AML-193 (cell line): Measurements from ENCODE around the gene STUM.
"Not testable (repeated sequence)": the region's sequence is repeated elsewhere in the genome, so short reads cannot be mapped to it uniquely, and the experiment has no call there.

ENCODE experiments used
- DNase-seq, 2 experiments: peaks; one replicate each; lab custom pipeline; 2025; lab: John Stamatoyannopoulos, UW

STUM gene

DNA sequence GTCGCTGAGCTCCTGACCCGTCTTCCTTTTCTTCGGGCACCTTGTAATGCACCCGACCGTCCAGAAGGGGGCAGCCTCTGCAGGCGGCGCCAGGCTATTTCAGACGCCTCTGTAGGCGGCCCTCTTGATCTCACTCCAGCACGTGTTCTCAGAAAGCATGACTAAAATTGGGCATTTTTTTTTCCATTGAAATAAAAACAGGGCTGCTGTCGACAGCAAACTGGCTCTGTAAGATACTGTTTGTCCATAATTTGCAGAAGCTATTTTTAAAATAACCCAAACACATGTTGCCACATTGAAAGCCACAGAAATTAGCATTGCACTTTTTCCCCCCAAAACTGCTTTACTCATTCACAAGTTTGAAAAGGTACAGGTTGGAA is 78.0 kb downstream of the STUM start:
- DNase-seq: peak; percentile 62 to 71

DNA sequence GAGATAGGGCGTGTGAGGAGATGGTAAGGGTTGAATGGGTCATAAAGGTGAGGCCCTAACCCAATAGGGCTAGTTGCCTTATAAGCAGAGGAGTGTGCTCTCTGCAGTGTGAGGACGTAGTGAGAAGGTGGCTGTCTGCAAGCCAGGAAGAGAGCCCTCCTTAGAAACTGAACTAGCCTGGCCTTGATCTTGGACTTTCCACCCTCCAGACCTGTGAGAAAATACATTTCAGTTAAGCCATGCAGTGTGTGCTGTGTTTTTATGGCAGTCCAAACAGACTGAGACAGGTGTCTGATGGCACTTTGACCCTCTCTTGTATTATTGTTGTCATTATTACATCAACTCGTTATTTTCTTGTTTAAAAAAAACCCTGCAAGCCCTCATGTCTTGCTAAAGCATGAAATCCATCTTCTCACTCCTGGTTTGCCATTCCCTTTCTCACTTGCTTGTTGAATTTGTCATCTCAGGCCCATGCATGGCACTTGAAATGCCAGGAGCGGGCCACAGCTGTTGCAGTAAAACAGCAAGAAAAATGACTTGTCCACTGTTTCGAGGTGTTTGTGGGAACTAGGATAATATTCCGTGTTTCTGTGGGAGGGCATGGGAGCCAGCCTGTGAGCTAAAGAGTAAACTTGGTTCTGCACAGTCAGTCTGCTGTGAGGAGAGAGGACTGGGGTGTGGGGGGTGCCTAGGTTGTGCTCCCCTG is 78.6 kb downstream of the STUM start:
- no peak for DNase-seq

DNA sequence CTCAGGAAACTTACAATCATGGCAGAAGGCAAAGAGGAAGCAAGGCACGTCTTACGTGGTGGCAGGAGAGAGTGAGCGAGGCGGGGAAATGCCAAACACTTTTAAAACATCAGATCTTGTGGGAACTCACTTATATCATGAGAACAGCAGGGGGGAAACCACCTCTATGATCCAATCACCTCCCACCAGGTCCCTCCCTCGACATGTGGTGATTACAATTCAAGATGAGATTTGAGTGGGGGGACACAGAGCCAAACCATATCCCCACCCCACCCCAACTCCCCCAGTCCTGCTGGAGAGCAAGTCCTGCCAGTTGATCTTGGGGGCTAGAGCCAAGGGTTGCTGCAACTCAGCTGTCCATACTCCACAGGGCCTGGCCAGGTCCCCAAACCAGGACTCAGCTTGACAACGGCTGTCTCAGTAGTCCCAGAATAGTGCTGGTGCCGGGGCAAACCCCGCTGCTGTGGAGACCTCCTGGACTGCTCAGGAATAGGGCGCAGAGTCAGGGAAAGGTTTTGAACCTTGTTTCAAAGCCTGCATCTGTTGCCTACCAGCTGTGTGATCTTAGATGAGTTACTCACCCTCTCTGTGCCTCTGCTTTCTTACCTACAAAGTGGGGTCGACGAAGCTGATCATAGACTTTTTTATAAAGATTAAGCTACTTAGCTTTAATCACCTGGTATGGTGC is 79.5 kb downstream of the STUM start:
- DNase-seq: no peak

DNA sequence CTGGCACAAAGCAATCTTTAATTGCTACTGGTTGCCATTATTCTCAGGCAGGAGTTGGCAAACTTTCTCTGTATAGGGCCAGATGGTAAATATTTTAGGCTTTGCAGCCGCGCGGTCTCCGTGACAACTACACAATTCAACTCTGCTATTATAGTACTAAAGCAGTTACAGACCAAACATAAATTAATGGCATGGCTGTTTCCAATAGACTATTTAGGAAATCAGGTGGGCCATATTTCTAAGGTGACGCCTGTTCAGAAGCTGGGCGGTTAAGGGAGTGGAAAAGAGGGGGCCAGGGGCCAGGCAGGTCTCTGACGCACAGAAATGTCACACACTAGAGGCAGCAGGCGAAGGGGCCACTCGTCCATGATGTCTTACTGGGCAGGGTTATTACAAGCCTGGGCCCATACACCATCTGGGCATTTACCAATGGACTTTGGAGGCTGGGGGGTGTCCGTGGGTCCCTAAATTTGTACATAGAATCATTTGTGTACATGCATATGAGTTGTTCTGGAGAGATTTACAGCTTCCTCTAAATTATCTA is 80.1 kb downstream of the STUM start:
- no peak for DNase-seq

DNA sequence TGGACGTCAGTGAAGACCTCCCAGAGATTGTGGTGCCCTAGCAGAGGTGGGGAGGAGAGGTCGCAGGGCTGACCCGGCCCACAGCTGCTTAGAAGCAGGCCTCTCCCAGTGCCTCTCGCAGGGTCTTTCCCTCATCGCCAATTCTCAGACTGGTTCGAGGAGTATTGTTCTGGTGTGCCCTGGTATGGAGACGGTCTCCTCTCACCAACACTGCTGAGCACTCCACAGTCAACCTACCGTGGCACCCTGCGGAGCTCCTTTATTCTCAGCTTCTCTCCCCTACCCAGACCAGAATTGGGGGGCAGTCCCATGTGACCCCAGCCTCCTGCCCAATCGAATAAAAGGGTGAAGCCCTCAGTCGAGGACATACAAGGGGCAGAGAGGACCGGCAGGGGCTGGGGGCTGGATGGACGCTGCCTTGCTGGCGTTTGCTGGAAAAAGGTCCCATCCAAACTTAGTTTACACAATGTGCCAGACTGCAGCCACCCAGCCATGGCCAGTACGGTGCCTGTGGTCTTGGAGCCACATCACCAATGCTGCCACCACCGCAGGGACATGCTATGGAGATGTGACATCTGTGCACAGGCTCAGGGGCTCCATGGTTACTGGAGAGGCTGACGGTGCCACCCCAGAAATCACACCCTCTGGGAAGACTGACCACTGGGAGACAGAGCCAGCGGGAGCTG is 80.8 kb downstream of the STUM start:
- no peak for DNase-seq

DNA sequence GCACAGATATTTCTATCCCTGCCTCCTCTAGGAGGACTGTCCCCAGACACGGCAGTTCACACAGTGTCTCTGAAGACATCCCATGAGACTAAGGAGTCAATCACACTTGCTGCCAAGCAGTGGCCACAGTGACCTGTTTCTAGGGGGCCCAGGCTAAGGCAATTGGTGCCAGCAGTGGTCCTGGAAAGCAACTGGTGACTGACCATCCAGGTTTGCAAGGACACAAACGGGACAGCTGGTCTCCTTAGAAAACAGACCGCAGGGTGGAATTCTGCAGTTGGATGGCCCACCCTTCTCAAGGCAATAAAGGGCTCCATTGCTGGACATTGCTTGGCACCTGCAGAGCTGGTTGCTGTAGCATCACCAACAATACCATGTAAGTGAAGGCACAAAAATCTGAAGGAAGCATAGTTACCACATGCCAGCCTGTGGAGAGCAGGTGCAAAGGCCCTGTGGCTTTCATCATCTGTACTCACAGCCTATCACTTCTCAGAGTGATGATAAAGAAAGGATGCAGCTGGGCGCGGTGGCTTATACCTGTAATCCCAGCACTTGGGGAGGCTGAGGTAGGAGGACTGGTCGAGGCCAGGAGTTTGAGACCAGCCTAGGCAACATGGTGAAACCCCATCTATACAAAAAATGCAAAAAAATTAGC is 81.5 kb downstream of the STUM start:
- no peak for DNase-seq

DNA sequence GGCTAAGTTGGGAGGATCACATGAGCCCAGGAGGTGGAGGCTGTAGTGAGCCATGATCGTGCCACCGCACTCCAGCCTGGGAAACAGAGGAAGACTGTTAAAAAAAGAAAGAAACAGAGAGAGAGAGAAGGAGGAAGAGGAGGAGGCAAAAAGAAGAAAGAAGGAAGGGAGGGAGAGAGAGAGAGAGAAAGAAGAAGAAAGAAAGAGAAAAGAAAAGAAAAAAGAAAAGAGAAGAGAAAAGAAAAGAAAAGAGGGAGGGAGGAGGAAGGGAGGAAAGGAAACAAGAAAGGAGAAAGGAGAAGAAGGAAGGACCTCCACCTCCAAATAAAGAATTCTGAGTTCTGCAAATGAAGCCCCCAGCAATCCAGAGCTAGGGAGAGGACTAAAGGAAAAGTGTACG is 82.0 kb downstream of the STUM start:
- DNase-seq: no peak

DNA sequence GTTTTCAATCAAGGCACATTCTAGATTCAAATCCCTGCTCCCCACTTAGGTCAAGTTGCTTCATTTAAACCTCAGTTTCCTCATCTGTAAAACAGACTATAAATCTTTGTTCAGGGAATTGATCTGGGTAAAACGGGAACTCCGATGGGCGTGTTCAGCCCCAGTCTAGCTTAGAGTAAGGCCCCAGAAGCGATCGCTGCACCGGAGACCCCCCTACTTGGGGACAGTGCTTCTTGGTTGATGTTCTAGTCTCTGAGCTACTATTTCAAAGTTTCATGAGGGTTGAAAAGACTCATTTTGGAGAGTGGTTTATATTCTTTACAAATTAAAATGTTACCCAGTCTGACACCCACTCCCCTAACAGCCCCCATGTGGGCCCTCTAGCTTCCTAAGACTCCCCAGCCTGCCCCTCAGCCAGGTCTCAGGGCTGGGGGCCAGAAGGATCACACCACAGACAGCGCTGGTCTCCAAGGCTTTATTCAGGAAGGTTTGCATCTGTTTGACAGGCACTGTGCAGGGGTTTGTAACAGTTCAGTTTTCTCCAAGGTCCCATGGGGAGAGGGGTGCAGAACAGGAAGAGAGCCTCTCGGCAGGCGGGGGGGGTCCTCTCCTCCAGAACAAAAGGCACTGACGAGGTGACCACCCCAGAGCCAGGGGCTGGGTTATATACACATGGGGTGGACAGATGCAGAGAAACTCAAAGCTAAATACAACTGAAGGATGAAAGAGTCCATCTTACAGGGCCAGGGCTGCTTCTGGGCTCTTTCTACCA is 82.9 kb downstream of the STUM start:
- no peak for DNase-seq

DNA sequence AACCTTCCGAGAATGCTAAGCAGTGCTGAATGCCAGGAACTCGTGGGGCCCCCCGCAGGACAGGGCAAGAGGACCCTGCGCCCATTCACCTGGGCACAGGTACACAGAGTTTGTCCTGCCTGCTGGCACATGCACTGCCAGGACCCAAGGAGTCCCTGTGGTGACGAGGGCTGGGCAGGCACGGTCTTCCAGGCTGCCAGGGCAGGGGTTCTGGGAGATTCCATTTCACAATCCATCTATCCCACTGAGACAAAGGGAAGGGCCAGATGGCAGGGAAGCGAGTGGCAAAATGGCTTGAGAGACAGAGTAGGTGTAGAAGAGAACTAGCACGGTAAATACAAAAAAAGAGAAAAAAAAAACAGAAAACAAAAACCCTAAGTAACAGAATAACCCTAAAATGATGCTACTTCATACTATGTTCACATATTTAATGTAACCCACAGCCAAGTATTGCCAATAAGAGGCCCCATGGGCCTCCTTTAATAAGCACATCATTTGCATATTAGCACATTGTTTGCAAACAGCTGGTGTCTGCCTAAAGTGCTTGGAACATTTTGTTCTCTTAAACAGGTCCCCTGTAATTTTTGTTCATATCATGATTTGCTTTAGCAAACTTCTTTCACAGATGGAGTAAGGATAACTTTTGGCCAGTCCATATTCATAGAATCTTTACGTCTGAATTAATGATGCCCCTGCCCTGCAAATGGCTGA is 83.8 kb downstream of the STUM start:
- no peak for DNase-seq

DNA sequence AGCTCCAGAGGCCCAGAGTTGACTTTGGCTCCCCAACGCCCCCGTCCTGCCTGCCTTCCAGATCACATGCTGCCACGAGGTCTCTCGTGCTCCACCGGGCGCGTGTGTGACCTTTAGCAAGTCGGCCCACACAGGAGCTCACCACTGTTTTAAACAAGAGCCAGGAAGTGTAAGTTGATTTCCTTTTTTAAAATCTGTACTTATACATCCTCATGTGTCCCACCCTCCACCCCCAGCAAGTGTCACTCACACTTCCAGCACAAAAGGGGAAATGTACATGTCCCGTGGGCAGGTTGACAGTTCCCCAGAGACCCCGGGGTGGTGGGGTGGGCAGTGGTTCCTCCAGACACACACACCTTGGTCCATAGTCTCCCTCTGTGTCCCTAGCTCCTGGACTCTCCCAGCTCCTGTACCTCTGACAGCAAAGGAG is 84.4 kb downstream of the STUM start:
- DNase-seq: no peak

DNA sequence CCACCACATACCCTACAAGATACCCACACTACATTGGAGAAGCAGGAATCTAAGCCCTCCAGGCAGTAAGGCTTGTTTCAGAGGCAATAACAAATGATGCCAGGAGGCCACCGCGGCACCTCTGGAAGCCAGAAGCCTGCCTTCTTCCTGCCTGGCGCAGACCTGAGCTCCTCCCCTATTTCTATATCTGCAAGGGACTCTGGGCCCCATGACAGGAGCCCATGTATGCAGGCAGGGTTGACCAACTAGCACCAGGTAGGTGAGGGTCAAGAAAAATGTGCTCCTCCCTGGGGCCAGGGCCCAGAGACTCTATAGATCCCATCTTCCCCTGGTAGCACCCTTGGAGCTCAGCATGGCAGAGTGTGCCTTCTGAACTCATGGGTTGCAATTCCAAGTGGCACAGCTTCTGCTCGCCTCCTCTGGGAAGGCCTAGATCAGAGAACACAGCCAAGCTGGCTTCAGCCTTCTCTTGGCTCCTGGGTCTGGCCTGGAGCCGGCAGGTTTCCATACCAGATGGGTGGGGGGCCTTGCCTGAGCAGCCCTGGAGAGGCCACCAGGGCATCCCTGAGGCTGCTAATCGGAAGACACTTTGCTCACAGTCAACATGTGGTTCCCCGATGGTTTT is 85.1 kb downstream of the STUM start:
- no peak for DNase-seq

DNA sequence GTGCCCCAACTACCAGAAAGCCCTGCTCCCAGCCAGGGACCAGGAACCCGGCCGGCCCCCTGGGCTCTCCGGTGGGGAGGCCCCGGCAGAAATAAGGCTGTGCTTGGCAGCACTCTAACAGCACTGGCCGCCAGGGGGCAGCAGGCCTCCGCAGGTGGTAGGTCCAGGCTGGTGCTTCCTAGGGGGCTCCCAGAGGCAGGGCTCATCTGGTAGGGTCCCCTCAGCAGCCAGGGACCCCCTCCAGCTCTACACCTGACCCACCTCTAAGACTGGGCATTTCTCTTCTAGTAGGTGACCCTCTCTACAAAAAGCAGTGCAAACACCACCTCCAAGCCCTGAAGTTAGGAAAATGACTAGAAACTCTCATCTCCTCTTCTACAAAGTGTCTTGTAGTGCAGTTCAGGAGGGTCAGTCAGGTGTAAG is 85.6 kb downstream of the STUM start:
- DNase-seq: peak; percentile 26 to 32

DNA sequence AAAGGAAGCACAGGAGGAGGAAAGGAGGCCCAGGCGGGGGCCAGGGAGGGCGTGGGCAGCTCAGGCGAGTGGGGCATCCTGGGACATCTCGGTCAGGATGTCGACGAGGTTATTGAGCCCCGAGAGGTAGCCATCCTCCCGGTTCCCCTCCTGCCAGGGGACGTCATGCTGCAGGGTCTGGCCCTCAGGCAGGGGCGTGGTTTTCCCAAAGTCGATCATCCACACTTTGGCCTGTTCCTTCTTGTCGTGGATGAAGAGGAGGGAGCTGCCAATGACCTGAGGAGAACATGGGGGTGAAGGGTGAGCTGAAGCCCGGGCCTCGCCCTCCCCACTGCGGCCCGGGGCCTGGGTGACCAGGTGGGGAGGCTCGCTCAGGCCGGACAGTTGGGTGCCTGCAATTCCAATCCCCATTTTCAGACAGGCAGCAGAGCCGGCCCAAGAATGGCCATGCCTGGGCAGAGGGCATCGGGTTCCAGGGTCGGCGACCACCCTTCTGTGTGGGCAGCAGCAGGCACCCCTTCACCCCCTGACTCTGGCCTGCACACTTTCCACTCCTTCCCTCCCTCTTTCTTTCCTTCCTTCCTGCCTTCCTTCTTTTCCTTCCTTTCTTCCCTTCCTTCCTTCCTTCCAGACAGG is 86.2 kb downstream of the STUM start:
- no peak for DNase-seq

DNA sequence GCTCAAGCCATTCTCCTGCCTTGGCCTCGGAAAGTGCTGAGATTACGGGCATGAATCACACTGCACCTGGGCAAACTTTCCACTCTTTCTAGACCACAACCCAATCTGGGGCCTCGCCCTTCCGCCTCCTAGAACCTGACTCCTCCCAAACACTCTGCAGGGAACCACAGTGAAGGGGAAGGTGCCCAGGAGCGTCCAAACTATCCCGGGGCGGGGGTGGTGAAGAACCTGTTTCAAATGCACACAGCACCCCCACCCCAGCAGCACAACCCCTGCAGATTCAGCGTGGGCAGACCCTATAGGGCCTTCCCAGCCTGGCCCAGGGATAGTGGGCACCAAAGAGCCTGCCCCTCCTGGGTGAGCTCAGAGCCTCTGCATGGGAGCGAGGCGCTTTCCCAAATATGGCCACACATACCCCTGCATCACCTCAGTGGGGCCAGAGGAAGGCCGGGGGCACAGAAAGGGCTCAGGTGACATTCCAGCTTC is 86.9 kb downstream of the STUM start:
- DNase-seq: no peak

DNA sequence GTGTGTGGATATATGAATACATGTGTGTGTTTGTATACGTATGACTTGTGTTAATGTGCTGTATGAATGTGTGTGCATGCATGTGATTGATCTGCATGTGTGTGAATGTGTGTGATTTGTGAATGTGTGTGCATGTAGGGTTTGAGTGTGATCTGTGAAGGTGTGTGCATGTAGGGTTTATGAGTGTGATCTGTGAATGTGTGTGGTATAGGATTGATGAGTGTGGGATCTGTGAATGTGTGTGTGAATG is 88.2 kb downstream of the STUM start:
- DNase-seq: no peak

DNA sequence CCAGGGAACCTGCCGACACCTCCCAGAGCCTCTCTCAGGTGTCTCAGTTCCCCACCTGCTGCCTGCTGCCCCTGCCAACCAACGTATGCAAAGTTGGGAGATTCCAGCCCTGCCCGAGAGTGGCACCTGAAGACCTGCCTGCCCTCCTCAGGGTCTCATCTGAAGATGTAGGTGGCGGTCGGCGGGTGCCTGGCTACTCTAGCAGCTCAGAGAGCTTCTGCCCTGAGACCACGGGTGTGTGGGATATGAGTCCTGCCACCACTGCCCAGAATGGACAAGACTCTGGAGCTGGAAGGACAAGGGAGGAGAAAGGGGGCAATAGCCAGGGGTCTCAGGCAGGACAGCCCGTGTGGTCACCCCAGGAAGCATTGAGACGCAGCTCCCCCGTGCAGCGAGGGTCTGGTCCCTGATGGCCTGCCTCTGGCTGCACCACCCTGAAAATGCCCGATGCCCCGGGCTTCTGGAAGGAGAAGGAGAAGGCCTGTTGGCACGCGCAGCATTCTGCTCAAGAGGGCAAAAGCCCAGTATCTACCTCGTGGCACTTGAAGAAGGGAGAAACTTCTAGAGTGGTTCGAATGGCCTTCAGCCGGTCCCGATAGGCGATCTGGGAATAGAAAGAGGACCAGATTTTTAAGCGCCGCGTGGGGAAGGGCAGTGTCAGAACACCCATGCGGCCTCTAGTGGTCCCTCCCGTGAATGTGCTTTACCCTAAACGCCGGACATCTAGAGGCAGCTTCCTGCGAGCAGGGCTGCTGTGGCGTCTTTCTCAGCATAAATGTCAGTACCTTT is 88.8 kb downstream of the STUM start:
- no peak for DNase-seq

DNA sequence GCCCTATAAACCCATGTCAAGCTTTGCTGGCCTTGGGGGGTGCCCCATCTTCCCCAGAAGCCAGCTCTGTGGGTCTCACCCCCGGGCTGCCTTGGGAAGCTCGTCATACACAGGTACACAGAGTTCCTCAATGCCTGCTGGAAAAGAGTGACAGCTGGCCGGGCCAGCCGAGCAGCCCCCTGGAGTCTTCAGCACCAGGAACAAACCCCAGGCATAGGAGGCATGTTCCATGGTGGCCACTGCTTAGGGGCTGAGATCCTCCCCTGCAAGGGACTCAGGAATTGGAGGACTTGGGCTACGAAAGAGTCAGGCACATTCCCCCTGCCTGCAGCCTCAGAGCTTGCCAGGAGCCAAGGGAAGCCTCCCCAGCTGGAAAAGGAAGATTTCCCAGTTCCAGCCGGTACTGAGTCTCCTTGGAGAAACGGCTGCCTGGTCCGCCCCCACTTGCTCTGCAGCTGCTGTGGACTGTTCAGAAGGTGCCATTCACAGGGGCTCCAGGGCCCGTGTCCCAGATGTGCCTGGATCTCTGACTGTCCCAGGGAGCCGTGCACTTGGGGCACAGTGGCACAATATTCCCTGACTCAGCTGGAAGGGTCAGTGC is 89.5 kb downstream of the STUM start:
- no peak for DNase-seq

DNA sequence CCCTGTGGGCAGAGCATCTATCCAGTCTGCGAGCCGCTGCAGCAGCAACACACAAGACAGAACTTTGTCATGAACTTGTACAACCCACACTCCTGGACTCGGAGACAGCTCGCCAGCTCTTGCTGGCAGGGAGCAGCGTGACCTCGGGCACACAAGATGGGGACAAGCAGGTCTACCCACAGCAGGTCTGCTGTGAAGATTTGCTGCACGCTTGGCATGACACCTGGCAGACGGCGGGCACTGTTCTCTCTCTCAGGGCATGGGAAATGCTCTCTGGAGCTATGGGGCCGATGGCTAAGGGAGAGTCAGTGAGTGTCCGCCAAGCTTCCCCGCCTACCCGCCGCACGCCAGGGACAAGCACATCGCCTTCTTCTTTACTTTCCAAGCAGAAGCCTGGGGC is 90.0 kb downstream of the STUM start:
- DNase-seq: no peak

DNA sequence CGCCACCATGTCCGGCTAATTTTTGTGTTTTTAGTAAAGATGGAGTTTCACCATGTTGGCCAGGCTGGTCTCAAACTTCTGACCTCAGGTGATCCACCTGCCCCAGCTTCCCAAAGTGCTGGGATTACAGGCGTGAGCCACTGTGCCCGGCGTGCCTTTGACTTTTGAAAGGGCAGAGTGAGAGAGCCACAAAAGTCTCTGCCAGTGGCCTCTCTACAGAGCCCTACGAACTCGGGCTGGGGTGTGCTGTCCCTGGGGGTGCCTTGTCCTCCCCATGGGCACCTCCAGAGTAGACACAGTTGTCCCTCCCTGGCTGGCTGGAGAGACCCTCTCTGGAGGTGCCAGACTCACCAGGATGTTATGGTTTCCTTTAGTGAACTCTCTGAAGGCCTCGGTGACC is 90.6 kb downstream of the STUM start:
- not testable (repeated sequence) for DNase-seq
